Trophoblast cell (in vitro differentiated cells and primary cell): ENCODE results near the gene TMEM213. TPM values are rescaled to one million over a fixed set of nuclear protein-coding genes. Genes with fewer than 3 reads are reported as not detected.

ENCODE experiments used
- DNase-seq, 2 donors: peaks; one replicate each; pipeline ENCODE4 v3.0.0-alpha.2; 2016
- H2AFZ ChIP-seq: 2 replicates; pipeline ENCODE4 v1.6.1; 2013; ENCODE audit warnings: low read length, moderate library complexity, mild to moderate bottlenecking; ENCODE audit not compliant: insufficient read depth, poor library complexity
- H2AK5ac ChIP-seq: 2 replicates; pipeline ENCODE4 v1.6.1; 2013; ENCODE audit warnings: mild to moderate bottlenecking, low read length
- H2BK120ac ChIP-seq: 2 replicates; pipeline ENCODE4 v1.6.1; 2013; ENCODE audit warnings: low read length, mild to moderate bottlenecking, moderate library complexity; ENCODE audit not compliant: insufficient read depth, poor library complexity
- H2BK12ac ChIP-seq: 2 replicates; pipeline ENCODE4 v1.6.1; 2013; ENCODE audit warnings: mild to moderate bottlenecking, low read length, moderate library complexity
- H2BK5ac ChIP-seq: 2 replicates; pipeline ENCODE4 v1.6.1; 2013; ENCODE audit warnings: low read length, low read depth, moderate library complexity, mild to moderate bottlenecking; ENCODE audit not compliant: poor library complexity
- H3K14ac ChIP-seq: 2 replicates; pipeline ENCODE4 v1.6.1; 2013; ENCODE audit warnings: mild to moderate bottlenecking, low read length
- H3K18ac ChIP-seq: 2 replicates; pipeline ENCODE4 v1.6.1; 2013; ENCODE audit warnings: mild to moderate bottlenecking, low read length
- H3K23ac ChIP-seq: 2 replicates; pipeline ENCODE4 v1.6.1; 2013; ENCODE audit warnings: low read length
- H3K27ac ChIP-seq: 2 replicates; pipeline ENCODE4 v1.5.1; 2013; ENCODE audit warnings: low read depth, mild to moderate bottlenecking, inconsistent platforms, low read length, moderate library complexity
- H3K27me3 ChIP-seq: 2 replicates; pipeline ENCODE4 v1.6.1; 2013; ENCODE audit warnings: inconsistent platforms, mild to moderate bottlenecking, low read length, moderate library complexity; ENCODE audit not compliant: insufficient read depth
- H3K36me3 ChIP-seq, 2 experiments: 1 replicate in 1 of 2; 2 replicates in 1 of 2; pipeline ENCODE4 v1.6.1; 2013; ENCODE audit warnings: low read length in 2 of 2, mild to moderate bottlenecking in 2 of 2, moderate library complexity in 1 of 2; ENCODE audit not compliant: insufficient read depth in 2 of 2, control insufficient read depth in 1 of 2
- H3K4ac ChIP-seq: 2 replicates; pipeline ENCODE4 v1.6.1; 2013; ENCODE audit warnings: low read depth, mild to moderate bottlenecking, low read length, moderate library complexity
- H3K4me1 ChIP-seq, 2 experiments: 1 replicate in 1 of 2; 2 replicates in 1 of 2; pipeline ENCODE4 v1.6.1; 2013; ENCODE audit warnings: low read length in 2 of 2, mild to moderate bottlenecking in 2 of 2, moderate library complexity in 1 of 2; ENCODE audit not compliant: insufficient read depth in 2 of 2, control insufficient read depth in 1 of 2
- H3K4me2 ChIP-seq: 2 replicates; pipeline ENCODE4 v1.6.1; 2013; ENCODE audit warnings: inconsistent platforms, mild to moderate bottlenecking, low read length, moderate library complexity
- H3K4me3 ChIP-seq: 2 replicates; pipeline ENCODE4 v1.5.1; 2013; ENCODE audit warnings: mild to moderate bottlenecking, low read depth, low read length, inconsistent platforms
- H3K79me1 ChIP-seq: one replicate; pipeline ENCODE4 v1.6.1; 2013; ENCODE audit warnings: low read length
- H3K79me2 ChIP-seq: 2 replicates; pipeline ENCODE4 v1.6.1; 2013; ENCODE audit warnings: low read length, mild to moderate bottlenecking; ENCODE audit not compliant: control insufficient read depth, insufficient read depth, poor library complexity
- H3K9ac ChIP-seq: 2 replicates; pipeline ENCODE4 v1.6.1; 2013; ENCODE audit warnings: mild to moderate bottlenecking, low read length
- H3K9me3 ChIP-seq: 2 replicates; pipeline ENCODE4 v1.6.1; 2013; ENCODE audit warnings: low read depth, mild to moderate bottlenecking, control low read depth, inconsistent platforms, low read length; ENCODE audit not compliant: insufficient read depth
- H4K12ac ChIP-seq: 2 replicates; pipeline ENCODE4 v1.6.1; 2013; ENCODE audit warnings: low read depth, mild to moderate bottlenecking, low read length, moderate library complexity
- H4K8ac ChIP-seq: 2 replicates; pipeline ENCODE4 v1.6.1; 2013; ENCODE audit warnings: low read depth, mild to moderate bottlenecking, low read length, moderate library complexity
- H4K91ac ChIP-seq: one replicate; pipeline ENCODE4 v1.6.1; 2013; ENCODE audit warnings: low read depth, mild to moderate bottlenecking, low read length, moderate library complexity
- WGBS: extraction: QIAGEN DNeasy Blood & Tissue Kit; methylation state at CpG from one replicate; pipeline ENCODE4 v1.1.7; 2013; ENCODE audit warnings: missing lambda C conversion rate; ENCODE audit not compliant: insufficient read length, insufficient coverage; ENCODE audit errors: extremely low coverage; 5-methylcytosine and 5-hydroxymethylcytosine counted together
- polyA plus RNA-seq: library from polyadenylated mRNA; stranded (reverse); fragments of 200-250 nt; gene quantifications from 2 replicates; pipeline ENCODE4 v1.2.3, GENCODE V29; 2013

The TMEM213 gene, protein sequence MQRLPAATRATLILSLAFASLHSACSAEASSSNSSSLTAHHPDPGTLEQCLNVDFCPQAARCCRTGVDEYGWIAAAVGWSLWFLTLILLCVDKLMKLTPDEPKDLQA
- not detected in 2 replicates for polyA plus RNA-seq

DNA sequence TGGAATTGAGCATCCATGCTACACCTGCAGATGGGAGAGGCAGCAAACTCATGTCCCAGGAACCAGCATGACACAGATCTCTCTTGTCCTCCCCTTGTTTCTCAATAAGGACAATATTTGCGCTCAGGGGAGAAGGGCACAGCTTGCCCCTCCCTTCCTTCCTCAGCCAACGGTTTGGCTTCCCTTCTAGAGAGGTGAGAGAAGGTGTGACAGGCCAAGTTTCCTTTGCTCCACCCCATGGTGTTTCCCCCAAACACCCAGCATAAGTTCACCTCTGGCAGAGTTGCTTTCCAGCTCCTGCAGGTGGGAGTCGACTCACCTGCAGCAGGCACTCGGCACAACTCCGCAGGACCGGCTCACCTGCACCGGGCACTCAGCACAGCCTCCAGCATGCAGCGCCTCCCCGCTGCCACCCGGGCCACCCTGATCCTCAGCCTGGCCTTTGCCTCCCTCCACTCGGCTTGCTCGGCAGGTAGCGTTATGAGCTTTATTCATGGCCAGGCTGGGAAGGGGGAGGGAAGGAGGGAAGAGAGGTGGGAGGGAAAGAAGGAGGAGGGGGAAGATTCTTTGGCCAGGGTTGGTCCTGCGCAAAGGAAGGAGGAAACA is at the start of gene TMEM213, which contains the start of gene ATP6V0A4:
TSS of gene TMEM213 (plus strand) at position 280 of the 606 bp plus-strand sequence. CDS start at position 391, 111 bp downstream.
TSS of gene ATP6V0A4 (minus strand) at position 482 of the 606 bp plus-strand sequence. CDS start 26,949 bp downstream, outside the sequence.
- no peak within 1 kb of the TSS for H3K4me3 ChIP-seq
- H3K9ac ChIP-seq = no peak within 1 kb of the TSS
- H3K36me3 ChIP-seq = no peaks in the 10 kb centered on the region
- no peak within 1 kb of the TSS for H2AFZ ChIP-seq
- H3K27me3 ChIP-seq = no peaks in the 10 kb centered on the region
- peak within 1 kb of the TSS; percentile 17 for H3K23ac ChIP-seq
- no peak within 1 kb of the TSS for H2BK120ac ChIP-seq
- H3K4me1 ChIP-seq = no peaks in the 10 kb centered on the region
- H4K91ac ChIP-seq = no peak within 1 kb of the TSS
- no peak for DNase-seq
- no peaks in the 10 kb centered on the region for H3K79me1 ChIP-seq
- no peak within 1 kb of the TSS for H3K18ac ChIP-seq
- no peak within 1 kb of the TSS for H4K8ac ChIP-seq
- H3K4me2 ChIP-seq = peak within 1 kb of the TSS; percentile 32
- no CpG with 5 or more reads among the region's 14 CpGs for WGBS
- H2BK12ac ChIP-seq = no peak within 1 kb of the TSS
- H2BK5ac ChIP-seq = no peak within 1 kb of the TSS
- no peaks in the 10 kb centered on the region for H3K9me3 ChIP-seq
- no peak within 1 kb of the TSS for H2AK5ac ChIP-seq
- no peak within 1 kb of the TSS for H3K14ac ChIP-seq
- no peak within 1 kb of the TSS for H3K27ac ChIP-seq
- H3K4ac ChIP-seq = no peak within 1 kb of the TSS
- no peak within 1 kb of the TSS for H4K12ac ChIP-seq
- no peaks in the 10 kb centered on the region for H3K79me2 ChIP-seq

DNA sequence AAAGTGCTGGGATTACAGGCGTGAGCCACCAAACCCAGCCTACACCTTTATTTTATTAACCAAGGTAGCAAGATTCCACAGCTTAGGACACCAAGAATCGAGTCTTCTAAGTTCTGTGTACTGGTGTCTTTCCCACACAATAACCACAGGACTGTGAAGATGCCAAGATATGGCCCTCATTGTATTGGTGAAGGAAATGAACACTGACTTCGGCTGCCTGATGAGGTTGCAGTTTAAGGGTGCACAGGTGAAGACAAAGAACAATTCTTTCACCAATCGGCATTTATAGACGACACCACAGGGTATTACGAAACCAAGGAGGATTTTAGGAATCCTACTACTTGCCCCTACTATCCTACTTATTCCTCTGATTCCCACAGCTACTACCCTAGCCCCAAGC is 49.1 kb upstream of the TMEM213 start:
- H3K4me3 ChIP-seq = no peak overlapping the region
- no peaks in the 10 kb centered on the region for H3K27me3 ChIP-seq
- no peak overlapping the region for H3K27ac ChIP-seq
- no peak overlapping the region for H4K12ac ChIP-seq
- no peak overlapping the region for H3K4me2 ChIP-seq
- H3K9me3 ChIP-seq = peaks cover 2% of the 10 kb centered on the region
- H2AK5ac ChIP-seq = no peak overlapping the region
- H3K36me3 ChIP-seq = no peaks in the 10 kb centered on the region
- H3K4ac ChIP-seq = no peak overlapping the region
- H2BK5ac ChIP-seq = no peak overlapping the region
- no peak overlapping the region for H3K23ac ChIP-seq
- no peak overlapping the region for H4K8ac ChIP-seq
- H3K9ac ChIP-seq = no peak overlapping the region
- no peak overlapping the region for H4K91ac ChIP-seq
- WGBS = no CpG with 5 or more reads among the region's 6 CpGs
- no peak overlapping the region for H3K14ac ChIP-seq
- no peaks in the 10 kb centered on the region for H3K79me2 ChIP-seq
- no peak overlapping the region for H3K18ac ChIP-seq
- no peak for DNase-seq
- no peak overlapping the region for H2AFZ ChIP-seq
- H2BK12ac ChIP-seq = no peak overlapping the region
- H2BK120ac ChIP-seq = no peak overlapping the region
- no peaks in the 10 kb centered on the region for H3K79me1 ChIP-seq
- peaks cover 4 to 6% of the 10 kb centered on the region in 2 experiments for H3K4me1 ChIP-seq

GRCh38 chr7:138749960-138750359 is 47.8 kb upstream of the TMEM213 start:
- Histone ChIP-seq H3K4me2 (no peak overlapping the region), H3K4me1 (peaks cover 6 to 8% of the 10 kb centered on the region in 2 experiments), H3K23ac (no peak overlapping the region), H3K27ac (no peak overlapping the region), H3K4me3 (no peak overlapping the region), H3K9me3 (peaks cover 2% of the 10 kb centered on the region), H4K91ac (no peak overlapping the region), H2AFZ (no peak overlapping the region), H3K27me3 (no peaks in the 10 kb centered on the region), H3K36me3 (no peaks in the 10 kb centered on the region), H3K14ac (no peak overlapping the region), H3K18ac (no peak overlapping the region), H3K79me2 (no peaks in the 10 kb centered on the region), H2BK120ac (no peak overlapping the region), H4K8ac (no peak overlapping the region), H3K9ac (no peak overlapping the region), H3K4ac (no peak overlapping the region), H2BK12ac (no peak overlapping the region), H4K12ac (no peak overlapping the region), H2AK5ac (no peak overlapping the region), H3K79me1 (no peaks in the 10 kb centered on the region), H2BK5ac (no peak overlapping the region)
- WGBS = no CpG with 5 or more reads among the region's 3 CpGs
- no peak for DNase-seq

DNA sequence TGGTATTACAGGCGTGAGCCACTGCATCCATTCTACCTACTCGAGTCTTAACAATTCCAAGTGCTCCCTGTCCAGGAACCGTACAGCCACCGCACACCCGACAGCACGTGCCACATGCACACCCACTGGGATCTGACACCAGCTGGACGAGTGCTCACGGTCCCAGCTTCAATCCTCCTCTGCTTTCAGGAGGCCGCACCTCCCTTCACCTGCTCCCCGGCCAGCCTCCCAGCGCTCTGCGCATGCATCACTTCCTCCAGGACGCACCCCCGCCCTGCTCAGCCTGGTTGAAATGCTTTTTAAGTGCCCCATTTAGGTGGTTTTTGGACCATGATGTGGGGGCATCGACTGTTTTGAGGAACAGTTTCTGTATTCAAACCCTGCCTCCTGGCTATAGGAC is 47.3 kb upstream of the TMEM213 start:
- Histone ChIP-seq H3K14ac (no peak overlapping the region), H4K12ac (no peak overlapping the region), H3K4ac (no peak overlapping the region), H2AFZ (no peak overlapping the region), H3K18ac (no peak overlapping the region), H3K36me3 (no peaks in the 10 kb centered on the region), H2BK12ac (no peak overlapping the region), H2AK5ac (no peak overlapping the region), H2BK120ac (no peak overlapping the region), H3K4me3 (no peak overlapping the region), H3K9me3 (peaks cover 2% of the 10 kb centered on the region), H3K9ac (no peak overlapping the region), H3K27ac (no peak overlapping the region), H3K4me1 (peaks cover 11 to 12% of the 10 kb centered on the region in 2 experiments), H4K91ac (no peak overlapping the region), H4K8ac (no peak overlapping the region), H3K4me2 (no peak overlapping the region), H3K79me2 (no peaks in the 10 kb centered on the region), H2BK5ac (no peak overlapping the region), H3K79me1 (peaks cover 2% of the 10 kb centered on the region), H3K23ac (no peak overlapping the region), H3K27me3 (no peaks in the 10 kb centered on the region)
- WGBS = no CpG with 5 or more reads among the region's 15 CpGs
- no peak for DNase-seq
